Measurements from ENCODE around the gene EDAR. TPM values are rescaled to one million over a fixed set of nuclear protein-coding genes. Genes with fewer than 3 reads are reported as not detected.

EDAR gene
- total RNA-seq, 3 donors from 2014 or later = 0.25 to 0.81 (median 0.60) TPM

DNA sequence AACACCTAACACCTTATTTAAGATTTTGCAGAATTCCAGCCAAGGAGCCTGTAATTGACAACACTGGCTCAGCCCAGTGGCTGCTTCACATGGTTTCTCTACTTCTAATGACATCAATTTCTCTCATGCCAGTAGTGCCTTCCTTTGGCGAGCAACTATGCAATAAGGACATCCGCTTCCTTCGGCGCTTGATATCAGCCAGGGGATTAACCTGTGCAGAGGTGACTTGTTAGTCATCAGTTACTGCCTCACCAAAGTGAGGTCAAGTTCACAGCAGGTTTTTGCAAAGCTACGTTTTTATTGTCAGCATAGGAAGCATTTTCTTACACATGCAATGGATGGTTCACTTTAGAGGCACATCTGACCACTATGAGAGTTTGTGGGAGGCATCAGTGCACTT, 24.0 kb upstream of the EDAR start:
- Histone ChIP-seq H3K4me1 (ENCODE audit: low read depth) (no peaks in the 10 kb centered on the region), H3K36me3 (ENCODE audit: low read depth) (no peaks in the 10 kb centered on the region), H3K9me3 (no peaks in the 10 kb centered on the region), H3K4me3 (no peak overlapping the region)
- TF ChIP-seq, protein P1, sequence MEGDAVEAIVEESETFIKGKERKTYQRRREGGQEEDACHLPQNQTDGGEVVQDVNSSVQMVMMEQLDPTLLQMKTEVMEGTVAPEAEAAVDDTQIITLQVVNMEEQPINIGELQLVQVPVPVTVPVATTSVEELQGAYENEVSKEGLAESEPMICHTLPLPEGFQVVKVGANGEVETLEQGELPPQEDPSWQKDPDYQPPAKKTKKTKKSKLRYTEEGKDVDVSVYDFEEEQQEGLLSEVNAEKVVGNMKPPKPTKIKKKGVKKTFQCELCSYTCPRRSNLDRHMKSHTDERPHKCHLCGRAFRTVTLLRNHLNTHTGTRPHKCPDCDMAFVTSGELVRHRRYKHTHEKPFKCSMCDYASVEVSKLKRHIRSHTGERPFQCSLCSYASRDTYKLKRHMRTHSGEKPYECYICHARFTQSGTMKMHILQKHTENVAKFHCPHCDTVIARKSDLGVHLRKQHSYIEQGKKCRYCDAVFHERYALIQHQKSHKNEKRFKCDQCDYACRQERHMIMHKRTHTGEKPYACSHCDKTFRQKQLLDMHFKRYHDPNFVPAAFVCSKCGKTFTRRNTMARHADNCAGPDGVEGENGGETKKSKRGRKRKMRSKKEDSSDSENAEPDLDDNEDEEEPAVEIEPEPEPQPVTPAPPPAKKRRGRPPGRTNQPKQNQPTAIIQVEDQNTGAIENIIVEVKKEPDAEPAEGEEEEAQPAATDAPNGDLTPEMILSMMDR (IDR thresholded peaks at IDR 0.05) = no peak
- intact Hi-C loops (cut with DNase I, micrococcal nuclease) = no loop called here
- ATAC-seq = peak; percentile 80
- DNase-seq = no peak

DNA sequence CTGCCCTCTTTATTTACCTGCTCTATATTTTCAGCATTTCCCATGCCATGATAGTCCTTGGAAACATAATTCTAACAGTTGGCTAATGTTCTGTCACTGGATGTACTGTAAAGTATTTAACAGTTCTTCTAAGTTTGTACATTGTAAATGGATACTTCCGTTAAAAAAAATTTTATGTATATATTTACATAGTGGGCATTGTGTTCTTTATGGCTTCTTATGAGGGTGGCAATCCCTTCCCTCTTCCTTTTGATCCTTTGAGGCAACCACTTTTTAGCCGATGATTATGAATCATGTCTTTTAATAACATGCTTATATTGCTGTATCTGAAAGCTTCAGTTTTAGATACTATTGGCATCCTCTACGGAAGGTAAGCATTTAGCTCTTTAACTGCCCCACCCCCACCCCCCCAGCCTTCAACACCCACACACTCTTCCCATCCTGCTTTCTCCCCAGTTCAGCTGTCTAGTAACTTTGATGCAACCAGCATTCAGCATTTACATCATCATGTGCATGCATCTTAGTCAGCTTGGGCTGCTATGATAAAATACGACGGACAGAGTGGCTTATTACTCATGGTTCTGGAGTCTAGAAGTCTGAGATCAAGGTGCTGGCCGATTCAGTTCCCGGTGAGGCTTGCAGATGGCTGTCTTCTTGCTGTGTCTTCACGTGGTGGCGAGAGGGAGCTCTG, 21.0 kb upstream of the EDAR start:
- Histone ChIP-seq H3K36me3 (ENCODE audit: low read depth) (no peaks in the 10 kb centered on the region), H3K4me1 (ENCODE audit: low read depth) (no peaks in the 10 kb centered on the region), H3K4me3 (no peak overlapping the region), H3K9me3 (no peaks in the 10 kb centered on the region)
- intact Hi-C loops (cut with DNase I, micrococcal nuclease) = no loop called here
- ATAC-seq = peak; percentile 76
- TF ChIP-seq, protein P1 (IDR thresholded peaks at IDR 0.05) = no peak
- DNase-seq = no peak

DNA sequence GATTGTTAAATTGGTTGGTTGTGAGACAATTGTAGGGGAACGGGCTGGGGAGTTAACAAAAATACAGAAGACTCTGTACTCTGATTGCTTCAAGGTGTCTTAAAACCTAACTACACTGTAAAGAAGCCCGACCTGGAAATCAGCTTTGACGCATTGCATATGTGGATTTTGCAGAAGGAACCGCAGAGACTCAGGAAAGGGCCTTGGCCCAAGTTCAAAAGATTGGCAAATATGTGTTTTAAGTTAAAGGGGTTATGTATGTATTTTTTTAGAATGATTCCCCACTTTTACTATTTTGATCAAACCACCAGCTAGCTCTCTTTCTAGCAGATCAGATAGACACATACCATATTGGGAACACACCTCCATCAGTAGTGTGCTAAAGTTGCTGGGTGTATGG, 18.0 kb upstream of the EDAR start:
- Histone ChIP-seq H3K9me3 (no peaks in the 10 kb centered on the region), H3K4me1 (ENCODE audit: low read depth) (no peaks in the 10 kb centered on the region), H3K4me3 (no peak overlapping the region), H3K36me3 (ENCODE audit: low read depth) (no peaks in the 10 kb centered on the region)
- intact Hi-C loops (cut with DNase I, micrococcal nuclease) = no loop called here
- TF ChIP-seq, protein P1 (IDR thresholded peaks at IDR 0.05) = no peak
- DNase-seq (no peak), ATAC-seq (no peak)

DNA sequence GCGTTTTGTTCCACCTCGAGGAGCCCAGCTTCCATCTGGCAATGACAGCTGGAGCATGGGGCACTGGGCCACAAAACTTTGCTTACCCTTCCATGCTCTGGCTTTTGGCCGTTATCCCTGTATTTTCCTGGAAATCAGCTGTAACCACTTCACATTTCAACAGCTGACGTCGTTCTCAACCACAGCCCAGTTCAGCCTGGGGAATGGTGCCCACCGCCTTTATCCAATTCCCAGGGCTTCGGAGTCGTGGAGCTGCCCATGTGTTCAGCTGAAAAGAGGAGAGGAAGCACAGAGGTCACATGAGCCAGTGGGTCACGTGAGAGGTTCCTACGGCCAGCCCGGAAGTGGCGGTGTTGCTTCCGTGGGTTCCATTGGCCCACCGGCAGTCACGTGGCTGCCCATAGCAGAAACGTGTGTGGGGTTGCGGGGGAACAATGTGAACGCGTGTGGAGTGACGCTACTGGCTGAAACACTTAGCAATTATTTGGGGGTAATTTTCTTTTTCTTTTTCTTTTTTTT, 16.7 kb upstream of the EDAR start:
- intact Hi-C loops (cut with DNase I, micrococcal nuclease) = no loop called here
- ATAC-seq = no peak

DNA sequence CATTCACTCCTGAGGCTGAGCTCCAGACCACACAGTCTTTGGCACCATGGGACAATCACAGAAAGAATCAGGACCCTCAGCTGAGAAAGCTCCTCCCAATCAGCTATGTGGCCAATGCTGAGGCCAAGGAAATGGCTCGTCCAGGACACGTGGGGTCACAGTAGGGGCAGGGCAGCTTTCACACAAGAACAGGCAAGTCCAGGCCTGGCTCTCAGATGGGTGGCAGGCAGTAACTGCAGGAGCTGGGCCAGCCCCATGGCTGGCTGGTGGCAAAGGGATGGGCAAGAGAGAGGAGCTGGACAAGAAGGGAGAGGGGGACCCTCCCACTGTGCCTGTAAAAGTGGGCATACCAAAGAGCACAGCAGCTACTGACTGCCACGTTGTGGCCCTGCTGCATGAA, 12.2 kb upstream of the EDAR start:
- TF ChIP-seq, protein P1 (IDR thresholded peaks at IDR 0.05) = no peak
- intact Hi-C loops (cut with DNase I, micrococcal nuclease) = no loop called here
- Histone ChIP-seq H3K4me3 (no peak overlapping the region), H3K4me1 (ENCODE audit: low read depth) (no peaks in the 10 kb centered on the region), H3K9me3 (no peaks in the 10 kb centered on the region), H3K36me3 (ENCODE audit: low read depth) (no peaks in the 10 kb centered on the region)
- DNase-seq = no peak
- no peak for ATAC-seq

More for the DNA sequence above, 16.7 kb upstream of the EDAR start:
- Histone ChIP-seq H3K36me3 (ENCODE audit: low read depth) (no peaks in the 10 kb centered on the region), H3K4me1 (ENCODE audit: low read depth) (no peaks in the 10 kb centered on the region), H3K9me3 (no peaks in the 10 kb centered on the region), H3K4me3 (no peak overlapping the region)
- TF ChIP-seq, protein P1 (IDR thresholded peaks at IDR 0.05) = no peak
- no peak for DNase-seq

All from mucosa of descending colon (tissue), 3 donors.